NK-92 treated with Interleukin-12 subunit alpha and Interleukin-12 subunit beta, amount 100 ng/mL, for 24 hours (cell line): ENCODE data around the gene HK3.

ENCODE experiments used
- DNase-seq: peaks from one replicate; lab custom pipeline; 2025; lab: John Stamatoyannopoulos, UW

HK3 gene

DNA sequence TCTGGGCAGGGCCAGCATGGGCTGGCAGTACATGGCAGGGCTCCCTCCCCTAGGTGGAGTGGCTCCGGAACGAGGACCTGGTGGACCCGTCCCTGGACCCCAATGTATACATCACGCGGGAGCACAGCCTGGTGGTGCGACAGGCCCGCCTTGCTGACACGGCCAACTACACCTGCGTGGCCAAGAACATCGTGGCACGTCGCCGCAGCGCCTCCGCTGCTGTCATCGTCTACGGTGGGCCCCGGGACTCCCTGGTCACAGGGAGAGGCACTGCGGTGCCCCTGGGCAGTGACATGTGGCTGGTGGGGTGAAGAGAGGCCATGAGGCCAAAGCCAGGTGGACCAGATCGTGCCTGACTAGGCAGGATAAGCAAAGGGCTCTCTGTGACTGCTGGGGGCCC is 30.4 kb downstream of the HK3 start:
- DNase-seq: no peak

DNA sequence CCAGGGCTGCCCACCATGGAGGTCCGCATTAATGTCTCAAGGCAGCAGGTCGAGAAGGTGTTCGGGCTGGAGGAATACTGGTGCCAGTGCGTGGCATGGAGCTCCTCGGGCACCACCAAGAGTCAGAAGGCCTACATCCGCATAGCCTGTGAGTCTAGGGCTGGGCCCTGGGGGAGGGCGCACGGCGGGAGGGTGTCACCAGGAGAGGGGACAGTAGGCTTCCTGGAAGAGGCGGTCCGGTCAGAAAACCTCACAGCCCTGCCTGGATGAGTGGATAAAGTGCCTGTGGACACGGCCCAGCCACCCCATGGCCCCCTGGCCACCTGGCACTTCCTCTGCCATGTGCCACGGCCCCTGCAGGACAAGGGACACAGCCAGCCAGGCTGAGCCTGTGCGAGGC is 31.0 kb downstream of the HK3 start:
- no peak for DNase-seq

DNA sequence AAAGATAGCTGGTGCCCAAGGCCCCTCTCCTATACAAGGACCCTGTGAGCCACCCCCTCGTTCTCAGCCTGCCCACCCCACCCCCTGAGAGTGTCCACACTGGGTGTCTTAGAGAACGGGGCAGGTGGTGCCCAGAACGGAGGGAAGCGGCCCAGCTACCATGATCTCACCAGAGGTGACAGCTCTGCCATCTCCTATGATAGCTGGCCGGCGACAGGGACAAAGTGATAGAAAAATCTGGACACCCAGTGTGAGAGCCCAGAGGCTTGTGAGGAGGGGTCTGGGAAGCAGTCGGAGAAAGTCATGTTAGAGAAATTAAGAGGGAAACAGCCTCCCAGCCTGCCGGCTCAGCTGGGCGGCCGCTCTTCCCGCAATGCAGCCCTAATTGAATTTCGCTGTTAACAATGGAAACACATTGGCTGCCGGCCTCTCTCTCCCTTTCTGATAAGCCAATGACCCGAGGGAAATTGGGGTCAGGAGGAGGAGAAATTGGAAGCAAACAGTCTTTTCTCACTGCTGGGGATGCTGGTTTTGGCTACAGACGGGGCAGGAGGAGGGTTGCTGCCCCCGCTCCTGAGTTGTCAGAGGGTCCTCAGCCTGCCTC is 32.3 kb downstream of the HK3 start:
- DNase-seq: no peak

DNA sequence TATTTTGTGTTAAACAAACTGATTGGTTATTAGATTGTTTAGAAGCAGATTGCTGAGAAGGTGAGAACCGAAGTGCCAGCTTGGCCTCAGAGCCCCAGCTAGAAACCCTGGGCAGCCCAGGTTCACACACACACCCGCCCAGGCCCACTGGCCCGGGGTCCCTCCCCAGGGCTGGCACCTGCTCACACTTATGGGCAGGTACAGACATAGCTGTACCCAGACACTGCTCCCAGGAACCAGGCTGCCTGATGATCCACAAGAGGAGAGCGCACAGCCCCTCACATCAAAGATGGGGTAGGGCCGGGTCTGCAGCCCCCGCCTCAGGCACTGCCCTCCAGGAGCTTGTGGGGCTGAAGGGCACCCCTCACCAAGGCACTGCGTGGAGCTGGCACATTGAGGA is 33.2 kb downstream of the HK3 start:
- no peak for DNase-seq

DNA sequence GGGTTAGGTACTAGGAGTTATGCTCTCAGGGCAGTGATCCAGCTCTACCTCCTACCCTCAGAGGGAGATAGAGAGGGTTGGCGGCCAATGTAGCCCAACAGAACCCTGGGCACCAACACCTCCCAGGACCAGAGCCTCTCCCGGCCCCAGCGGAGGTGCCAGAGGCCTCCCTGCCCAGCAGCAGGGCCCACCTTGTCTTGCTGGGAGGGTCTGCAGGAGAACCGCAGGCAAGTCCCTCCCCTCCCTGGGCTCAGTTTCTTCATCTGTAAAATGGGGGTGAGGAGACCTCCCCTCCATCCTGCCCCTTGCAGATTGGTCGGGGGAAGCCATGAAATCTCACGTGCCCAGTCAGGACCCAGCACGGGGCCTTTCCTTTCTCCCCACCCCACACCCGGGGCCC is 34.4 kb downstream of the HK3 start:
- no peak for DNase-seq

DNA sequence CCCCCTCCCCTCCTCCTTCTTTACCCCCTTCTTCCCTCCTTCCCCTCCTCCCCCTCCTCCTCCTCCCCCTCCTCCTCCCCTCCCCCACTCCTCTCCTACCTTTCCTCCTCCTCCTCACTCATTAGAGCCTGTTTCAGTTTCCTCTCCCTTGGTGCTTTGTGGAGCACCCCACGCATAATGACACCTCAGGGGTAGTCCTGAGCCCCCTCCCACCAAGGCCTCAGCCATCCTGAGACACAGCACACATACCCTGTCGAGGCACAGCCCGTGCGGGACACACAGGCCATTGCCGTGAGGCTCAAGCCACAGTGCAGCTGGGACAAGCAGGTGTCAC is 35.4 kb downstream of the HK3 start:
- no peak for DNase-seq

DNA sequence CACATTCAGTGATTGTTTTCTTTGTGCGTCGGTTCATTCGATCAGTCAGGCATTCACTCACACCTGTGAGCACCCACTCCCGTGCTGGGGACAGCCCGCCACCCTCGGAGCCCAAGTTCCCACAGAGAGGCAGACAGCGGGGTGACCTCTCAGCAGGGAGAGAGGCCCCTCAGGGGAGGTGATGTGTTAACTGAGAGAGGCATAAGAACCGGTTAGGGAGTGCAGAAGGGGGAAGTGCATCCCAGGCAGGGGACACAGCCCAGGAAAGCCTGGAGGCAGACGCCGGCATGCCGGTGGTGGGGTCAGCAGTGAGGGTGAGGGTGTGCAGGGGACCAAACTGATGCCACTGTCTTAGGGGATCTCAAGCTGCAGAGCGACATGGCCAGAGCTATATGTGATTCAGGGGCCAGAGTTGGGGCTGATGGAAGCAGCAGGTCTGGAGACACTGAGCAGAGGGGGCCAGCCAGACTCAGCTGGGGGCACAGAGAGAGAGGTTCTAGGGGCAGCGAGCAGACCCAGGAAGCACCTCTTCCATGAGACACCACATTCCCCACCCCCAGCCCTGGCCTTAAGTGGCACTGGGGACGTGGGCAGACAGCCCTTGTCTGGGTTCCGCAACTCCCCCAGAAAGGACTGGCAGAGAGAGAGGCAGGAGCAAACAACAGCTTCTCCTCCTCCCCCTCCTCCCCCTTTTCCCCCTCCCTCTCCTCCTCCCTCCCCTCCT is 35.9 kb downstream of the HK3 start:
- no peak for DNase-seq

DNA sequence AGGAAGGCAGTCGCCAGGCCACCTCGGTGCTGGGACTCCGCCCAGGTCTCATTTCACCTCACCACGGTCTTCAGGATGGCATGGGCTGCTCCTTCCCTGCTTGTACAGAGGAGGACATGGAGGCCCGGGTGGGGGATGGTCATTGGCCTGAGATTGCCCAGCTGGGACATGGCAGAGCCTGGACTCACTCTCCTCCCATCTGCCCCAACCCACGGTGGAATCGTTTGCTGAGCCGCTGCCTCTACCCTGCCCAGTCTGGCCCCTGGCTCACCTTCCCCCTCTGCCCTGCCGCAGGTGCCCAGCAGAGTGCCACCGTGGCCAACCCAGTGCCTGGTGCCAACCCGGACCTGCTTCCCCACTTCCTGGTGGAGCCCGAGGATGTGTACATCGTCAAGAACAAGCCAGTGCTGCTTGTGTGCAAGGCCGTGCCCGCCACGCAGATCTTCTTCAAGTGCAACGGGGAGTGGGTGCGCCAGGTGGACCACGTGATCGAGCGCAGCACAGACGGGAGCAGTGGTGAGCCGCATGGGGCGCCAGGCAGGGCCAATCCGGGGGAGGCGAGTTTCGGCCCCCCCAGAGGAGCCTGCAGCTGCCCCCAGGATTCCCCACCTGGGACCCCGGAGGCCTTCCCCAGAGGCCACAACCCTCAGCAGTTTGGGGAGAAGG is 36.7 kb downstream of the HK3 start:
- no peak for DNase-seq

DNA sequence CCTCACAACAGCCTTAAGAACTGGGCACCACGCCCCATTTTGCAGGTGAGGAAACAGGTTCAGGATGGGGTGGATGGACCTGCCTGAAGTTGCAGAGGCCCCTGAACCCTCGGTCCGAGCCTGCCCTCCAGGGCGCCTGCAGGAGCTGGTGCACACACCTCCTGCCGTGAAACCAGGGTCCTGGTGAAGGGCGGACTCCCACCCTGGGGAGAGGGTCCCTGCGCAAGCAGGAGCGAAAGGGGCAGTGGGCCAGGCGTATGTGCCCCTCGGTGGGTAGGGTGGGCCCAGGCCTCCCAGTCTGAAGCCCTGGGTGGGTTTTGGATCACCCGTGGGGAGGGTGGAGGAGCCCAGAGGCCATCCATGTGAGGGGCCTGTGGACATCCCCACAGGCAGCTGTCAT is 37.9 kb downstream of the HK3 start:
- no peak for DNase-seq

DNA sequence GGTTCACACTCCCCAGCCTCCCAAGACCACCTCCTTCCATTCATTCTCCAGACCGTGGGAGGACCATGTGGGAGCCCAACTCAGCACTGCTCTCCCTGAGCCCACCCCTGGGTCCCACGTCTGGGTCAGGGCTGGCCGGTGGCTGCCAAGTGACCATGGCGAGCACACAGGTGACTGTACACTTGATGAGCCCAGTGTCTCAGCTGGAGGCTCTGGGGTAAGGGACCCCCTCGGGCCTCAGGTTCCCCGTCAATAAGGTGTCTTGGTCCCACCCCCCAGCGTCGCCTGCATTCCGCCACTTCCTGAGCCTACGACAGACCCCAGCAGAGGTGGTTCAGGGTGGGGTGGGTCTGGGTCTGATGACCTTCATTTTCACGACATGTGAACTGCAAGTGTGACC is 38.8 kb downstream of the HK3 start:
- DNase-seq: no peak

DNA sequence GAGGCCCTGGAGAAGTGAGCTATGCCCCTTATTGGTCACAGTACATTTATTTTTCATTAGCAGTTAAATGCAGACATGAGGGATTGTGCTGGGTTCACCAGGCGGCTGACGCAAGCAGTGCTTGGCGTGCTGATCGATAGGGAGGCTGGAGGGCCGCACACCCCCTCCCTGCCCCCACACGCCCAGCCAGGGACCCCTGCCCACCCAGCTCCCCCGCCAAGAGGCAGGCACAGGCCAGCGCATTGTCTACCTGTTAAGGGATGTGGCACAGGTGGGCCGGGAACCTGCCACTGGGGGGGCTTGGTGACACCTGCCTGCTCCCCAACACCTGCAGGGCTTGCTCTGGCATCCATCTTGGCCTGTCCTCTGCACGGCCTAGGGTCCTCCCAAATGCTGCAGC is 39.2 kb downstream of the HK3 start:
- no peak for DNase-seq

DNA sequence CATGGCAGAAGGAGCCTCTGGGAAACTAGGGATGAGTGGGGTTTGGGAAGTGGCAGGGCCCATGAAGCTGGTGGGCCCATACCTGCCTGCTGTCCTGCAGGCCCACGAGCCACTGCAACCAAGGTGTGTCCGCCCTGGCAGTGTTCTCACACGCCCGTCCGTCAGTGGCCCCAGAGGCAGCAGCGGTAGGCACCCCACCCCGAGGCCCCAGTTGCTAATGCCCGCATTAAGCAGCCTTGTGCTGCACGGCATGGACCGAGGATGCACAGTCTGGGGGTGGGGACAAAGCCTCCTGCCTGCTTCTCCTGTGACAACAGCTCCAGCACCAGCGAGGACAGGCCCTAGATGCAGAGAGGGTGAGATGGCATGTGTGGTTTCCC is 41.3 kb downstream of the HK3 start:
- no peak for DNase-seq

DNA sequence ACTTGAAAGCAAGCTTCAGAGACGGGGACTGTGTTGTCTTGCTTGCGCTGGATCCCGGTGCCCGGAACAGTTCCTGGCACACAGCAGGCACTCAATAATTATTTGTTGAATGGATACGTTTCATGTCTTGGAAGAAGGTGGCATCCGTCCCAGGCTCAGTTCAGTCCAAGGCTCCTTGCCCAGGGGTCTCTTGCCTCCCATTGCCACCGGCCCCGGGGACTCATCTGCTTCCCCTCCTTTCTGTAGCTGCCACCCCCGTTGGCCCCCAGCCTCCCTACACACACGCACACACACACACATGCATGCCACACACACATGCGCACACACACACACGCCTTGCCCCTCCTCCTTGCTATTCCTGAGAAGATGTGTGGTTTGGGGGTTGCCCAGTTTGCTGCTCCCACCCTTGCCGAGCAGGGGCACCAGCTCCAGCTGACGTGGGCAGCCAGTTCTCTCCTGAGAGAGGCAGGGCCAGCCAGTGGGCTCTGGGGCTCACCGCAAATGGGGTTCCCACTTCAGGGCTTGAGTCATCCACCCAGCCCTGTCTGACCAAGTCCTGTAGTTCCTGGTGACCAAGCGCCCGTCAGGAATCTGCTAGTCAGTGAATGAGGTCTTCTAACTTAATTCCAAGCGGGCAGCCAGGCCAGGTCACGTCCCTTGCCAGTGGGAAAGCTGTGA is 41.8 kb downstream of the HK3 start:
- DNase-seq: no peak

DNA sequence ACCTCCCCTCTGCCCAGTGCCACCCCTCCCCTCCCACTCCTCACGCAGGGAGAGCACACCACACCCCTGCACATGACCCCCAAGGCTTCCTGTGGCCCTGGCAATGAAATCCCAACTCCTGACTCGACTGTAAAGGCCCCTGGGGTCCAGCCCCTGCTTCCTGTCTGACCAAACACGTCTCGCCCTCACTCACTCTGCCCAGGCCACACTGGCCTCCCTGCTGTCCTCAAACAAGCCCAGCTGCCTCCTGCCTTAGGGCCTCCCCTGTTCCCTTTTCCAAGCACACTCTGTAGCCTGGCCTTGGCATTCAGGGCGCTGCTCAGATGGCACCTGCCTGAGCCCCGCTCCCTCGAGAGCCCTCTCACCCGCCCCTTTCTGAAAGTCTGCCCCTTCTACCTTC is 42.4 kb downstream of the HK3 start:
- no peak for DNase-seq

DNA sequence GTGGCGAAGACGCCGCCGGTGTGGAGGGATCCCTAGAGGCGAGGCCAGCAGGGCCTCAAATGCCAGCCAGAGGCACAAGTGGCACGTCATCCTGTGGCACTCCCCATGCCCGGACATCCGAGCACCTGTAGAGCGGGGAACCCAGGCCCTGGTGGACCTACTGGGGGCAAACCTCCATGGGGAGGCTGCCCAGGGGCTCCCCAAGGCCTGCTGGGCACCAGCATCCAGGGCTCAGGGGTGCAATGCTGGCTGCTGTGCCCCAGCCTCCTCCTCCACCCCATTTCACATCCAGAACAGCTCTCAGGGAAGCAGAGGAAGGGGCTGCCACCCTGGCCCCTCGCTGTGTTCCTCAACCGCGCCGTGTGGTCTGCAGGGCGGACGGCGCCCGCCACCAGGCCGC is 43.5 kb downstream of the HK3 start:
- no peak for DNase-seq

DNA sequence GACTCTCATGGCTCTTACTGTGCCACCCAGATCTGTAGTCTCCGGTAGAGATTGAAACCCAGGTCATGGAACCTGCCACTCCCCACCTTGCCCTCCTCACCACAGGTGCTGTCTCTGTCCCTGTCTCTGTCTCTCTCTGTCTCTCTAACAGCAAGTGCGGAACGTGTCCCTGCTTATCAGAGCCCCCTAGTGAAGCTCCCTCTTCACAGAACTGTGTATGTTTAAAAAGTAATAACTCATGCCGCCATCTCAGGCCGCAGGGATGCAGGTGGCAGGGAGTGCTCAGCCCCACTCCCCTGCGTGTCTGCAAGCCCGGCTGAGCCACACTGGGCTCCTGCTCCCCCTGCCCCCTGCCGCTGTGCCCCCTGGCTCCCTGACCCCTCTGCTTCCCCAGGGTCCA is 45.0 kb downstream of the HK3 start:
- no peak for DNase-seq

DNA sequence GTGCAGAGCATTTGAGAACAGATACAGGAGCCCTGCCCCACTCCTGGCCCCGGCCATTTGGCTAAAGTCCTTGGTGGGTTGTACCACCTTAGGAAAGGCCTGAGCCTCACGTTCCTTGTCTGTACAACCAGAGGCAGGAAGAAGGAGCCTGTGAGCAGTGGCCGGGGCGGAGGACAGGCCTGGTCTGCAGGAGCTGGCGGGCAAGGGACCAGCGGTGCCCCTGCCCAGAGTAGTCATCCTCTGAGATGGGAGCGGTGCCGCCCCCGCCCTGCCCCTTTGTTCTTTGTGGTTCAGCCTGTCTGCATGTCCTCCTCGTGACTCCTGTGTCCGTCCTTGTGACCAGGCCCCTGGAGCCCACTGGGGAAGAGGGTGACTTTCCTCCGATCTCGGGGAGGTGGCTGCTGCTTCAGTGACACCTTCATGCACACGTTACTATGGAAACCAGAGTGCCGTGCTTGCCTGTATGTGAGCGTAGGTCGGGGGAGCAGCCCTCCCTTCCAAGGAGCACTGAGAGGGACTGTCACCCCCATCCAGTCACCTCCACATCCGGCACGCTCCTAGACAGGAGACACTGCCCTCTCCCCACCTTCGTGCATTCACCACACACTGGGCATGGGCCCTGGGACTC is 45.9 kb downstream of the HK3 start:
- no peak for DNase-seq

DNA sequence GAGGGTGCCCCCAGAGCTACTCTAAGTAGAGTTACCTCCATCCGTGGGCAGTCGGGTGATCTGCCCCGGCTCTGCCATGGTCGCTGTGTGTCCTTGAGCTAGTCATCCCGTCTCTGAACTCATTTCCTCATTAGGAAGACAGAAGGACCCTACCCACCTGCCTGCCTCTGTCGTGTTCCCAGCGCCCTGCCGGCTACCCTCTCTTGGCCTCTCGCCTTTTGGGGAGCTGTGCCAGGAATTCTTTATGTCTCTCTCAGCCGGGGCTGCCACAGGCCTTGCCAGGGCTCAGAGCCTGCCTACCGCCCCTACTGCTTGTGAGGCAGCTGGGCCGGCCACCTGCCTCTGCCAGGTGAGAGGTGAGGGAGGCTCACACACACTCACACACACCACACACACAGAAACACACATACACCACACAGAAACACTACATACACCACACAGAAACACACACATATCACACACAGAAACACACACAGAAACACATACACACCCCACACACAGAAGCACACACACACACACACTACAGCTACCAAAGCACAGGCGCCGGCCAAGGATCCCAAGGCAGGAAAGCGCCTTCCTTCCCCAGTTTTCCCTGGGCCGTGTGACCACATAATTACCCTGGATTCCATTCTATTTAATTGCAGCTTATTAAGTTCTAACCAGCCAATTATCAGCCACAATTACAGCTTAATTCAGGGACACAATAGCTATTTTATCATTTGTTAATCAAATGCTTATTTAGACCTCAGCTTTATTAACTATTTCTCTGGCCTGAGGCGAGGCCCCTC is 47.1 kb downstream of the HK3 start:
- DNase-seq: no peak

DNA sequence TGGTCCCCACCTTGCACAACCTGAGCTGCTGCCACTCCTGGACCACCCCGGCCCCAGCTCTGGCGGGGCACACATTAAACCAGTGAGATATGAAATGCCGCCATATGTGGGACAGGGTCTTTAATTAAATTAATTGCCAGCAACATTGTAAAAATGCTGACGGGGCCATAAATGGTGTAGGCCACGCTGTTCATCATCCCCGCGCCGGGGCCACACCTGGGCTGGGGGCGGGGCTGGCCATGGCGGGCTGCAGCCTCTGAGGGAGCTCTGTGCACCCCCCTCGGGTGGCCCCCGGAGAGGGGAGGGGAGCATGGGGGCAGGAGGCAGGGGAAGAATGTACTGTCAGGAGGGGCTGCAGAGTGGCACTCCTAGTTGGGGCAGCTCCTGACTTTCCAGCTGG is 47.8 kb downstream of the HK3 start:
- DNase-seq: no peak

DNA sequence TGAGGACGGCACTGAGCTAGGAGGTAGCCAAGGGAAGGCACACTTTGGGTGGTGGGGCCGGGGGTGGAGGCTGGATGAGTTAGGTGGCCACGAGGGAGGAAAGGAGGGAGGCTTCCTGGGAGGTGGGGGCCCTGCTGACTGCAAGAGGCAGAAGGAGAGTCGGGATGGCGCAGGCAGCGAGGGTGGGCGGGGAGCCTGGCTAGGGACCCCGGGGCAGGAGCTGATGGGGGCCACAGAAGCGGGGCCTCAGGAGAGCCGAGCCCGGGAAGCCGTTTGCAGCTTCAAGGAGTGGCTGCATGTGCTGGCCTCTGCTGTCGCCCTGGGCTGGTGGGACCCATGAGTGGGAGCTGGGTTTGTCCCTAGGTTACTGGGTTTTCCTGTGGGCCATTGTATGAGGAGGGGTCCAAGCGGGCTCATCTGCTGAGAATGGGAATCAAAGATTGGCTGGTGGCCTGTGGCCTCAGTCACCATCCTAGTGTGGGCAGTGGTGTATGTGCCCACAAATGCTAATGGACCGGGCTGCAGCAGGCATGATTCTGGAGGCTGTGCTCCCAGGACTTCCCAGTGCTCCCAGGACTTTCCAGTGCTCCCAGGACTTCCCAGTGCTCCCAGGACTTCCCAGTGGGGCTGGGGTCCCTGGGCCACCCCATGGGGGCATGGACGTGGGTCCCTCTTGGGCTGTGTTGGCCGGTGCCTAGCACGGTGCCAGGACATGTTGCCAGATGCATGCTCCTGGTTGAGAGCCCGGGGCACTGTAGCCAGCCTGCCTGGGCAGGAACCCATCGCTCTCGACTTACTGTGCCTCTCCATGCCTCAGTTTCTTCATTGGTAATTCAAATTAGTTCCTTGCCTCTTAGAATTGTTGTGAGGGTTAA is 48.5 kb downstream of the HK3 start:
- no peak for DNase-seq

DNA sequence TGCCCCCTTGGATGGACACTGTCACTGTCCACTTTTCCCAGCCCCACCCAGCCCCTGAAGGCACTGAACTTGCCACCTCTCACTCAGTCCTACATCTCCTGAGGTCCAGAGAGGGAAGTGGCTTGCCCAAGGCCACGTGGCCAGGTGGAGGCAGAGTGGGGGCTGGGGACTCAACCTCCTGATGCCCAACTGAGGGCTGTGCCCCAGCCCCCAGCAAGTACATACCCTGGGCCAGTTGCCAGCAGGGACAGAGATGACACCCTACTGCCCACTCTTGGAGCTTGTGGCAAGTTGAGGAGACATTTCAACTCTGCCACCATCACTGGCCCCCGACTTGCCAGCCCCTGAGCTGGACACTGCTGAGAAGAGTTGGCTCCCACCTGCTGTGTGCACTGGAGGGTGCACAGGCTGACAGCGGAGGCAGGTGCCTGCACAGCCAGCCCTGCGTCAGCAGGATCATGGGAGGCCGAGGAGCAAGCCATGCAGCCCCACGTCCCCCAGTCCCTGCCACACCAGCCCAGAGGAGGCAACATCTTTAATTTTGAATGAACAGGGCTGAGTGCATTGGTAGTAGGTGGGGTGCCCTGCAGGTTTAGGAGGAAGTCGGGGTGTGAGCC is 49.4 kb downstream of the HK3 start:
- no peak for DNase-seq
